KOPT-K1 (cell line): ENCODE results near the gene LCE2C.
"Not testable (repeated sequence)": the region's sequence is repeated elsewhere in the genome, so short reads cannot be mapped to it uniquely, and the experiment has no call there.

ENCODE experiments used
- H3K27ac ChIP-seq: fragments of 200-600 bp; sonication (generic); 2 replicates; pipeline ENCODE4 v1.5.1; 2016; ENCODE audit warnings: antibody characterized with exemption, mild to moderate bottlenecking, low read depth, low read length; ENCODE audit not compliant: poor library complexity, severe bottlenecking
- H3K36me3 ChIP-seq: fragments of 200-600 bp; sonication (generic); 2 replicates; pipeline ENCODE4 v1.5.1; 2017; ENCODE audit warnings: antibody characterized with exemption, mild to moderate bottlenecking, low read length, moderate library complexity; ENCODE audit not compliant: insufficient read depth
- H3K9me3 ChIP-seq: fragments of 200-600 bp; sonication (generic); 2 replicates; pipeline ENCODE4 v1.5.1; 2017; ENCODE audit warnings: antibody characterized with exemption, low read length, mild to moderate bottlenecking; ENCODE audit not compliant: insufficient read depth, poor library complexity, severe bottlenecking

The LCE2C gene

GRCh38 chr1:152674983-152675382 is at the start of gene LCE2C:
LCE2C (plus strand) TSS chr1:152675279; CDS start chr1:152676016, 737 bp downstream.
- not testable (repeated sequence) for H3K27ac ChIP-seq, H3K36me3 ChIP-seq, H3K9me3 ChIP-seq

GRCh38 chr1:152626744-152627143 is 48.3 kb upstream of the LCE2C start:
- H3K36me3 ChIP-seq: no peaks in the 10 kb centered on the region
- H3K27ac ChIP-seq: no peak overlapping the region
- H3K9me3 ChIP-seq: no peaks in the 10 kb centered on the region

DNA sequence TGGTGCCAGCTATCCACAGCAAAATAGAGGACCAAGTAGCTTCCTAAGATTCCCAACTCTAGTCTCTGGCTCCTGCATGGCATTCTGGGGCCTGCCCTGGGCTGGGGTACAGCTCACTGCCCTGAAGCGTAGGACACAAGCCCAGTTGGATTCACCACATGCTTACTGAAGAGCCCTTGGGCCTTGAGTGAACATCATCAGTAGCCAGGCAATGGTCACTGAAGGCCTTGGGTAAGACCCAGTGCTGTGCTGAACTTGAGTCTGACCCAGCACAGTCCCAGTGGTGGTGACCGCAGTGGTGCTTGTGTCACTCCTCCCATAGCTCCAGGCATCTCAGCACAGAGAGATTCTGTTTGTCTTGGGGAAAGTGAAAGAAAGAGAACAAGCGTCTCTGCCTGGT is 44.5 kb upstream of the LCE2C start:
- Histone ChIP-seq H3K36me3 (no peaks in the 10 kb centered on the region), H3K9me3 (no peaks in the 10 kb centered on the region), H3K27ac (no peak overlapping the region)

DNA sequence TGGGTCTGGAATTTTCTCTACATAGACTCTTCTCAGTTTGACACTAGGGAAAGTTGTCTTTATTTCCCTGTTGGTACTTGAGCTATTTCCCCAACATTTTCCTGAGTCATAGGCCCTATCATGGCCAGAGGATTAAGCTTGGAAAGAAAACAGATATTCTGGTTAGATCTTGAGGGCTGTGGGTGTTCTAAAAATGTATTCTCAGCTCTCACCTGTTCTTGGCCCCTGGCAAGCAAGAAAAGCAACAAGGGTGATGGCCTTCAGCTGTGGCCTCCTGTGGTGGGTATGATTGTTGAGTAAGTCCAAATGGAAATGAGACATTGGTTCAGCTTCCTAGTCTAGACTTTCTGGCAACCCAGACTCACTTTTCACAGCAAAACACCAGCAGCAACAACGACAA is 34.7 kb upstream of the LCE2C start:
- Histone ChIP-seq H3K27ac (no peak overlapping the region), H3K9me3 (no peaks in the 10 kb centered on the region), H3K36me3 (no peaks in the 10 kb centered on the region)

DNA sequence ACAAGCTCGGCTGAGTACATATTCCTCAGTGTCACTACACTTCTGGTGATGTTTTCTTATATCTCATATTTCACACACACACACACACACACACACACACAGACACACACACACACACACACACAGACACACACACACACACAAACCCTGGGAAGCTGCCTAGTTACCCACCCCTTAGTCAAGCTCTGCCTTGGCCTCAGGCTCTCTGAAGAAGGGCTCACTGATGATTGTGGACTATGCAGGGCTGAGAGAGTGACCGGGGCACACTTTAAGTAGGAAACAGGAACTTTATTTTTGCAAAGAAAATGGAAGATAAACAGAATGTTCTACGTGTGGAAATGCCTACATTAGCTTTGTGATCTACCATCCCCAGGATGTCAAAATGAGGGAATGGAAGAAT is 31.1 kb upstream of the LCE2C start:
- Histone ChIP-seq H3K9me3 (no peaks in the 10 kb centered on the region), H3K36me3 (no peaks in the 10 kb centered on the region), H3K27ac (no peak overlapping the region)

- Histone ChIP-seq H3K9me3 (no peaks in the 10 kb centered on the region), H3K27ac (no peak overlapping the region), H3K36me3 (no peaks in the 10 kb centered on the region)
Observed at GRCh38 chr1:152645146-152645545, 29.9 kb upstream of the LCE2C start.

DNA sequence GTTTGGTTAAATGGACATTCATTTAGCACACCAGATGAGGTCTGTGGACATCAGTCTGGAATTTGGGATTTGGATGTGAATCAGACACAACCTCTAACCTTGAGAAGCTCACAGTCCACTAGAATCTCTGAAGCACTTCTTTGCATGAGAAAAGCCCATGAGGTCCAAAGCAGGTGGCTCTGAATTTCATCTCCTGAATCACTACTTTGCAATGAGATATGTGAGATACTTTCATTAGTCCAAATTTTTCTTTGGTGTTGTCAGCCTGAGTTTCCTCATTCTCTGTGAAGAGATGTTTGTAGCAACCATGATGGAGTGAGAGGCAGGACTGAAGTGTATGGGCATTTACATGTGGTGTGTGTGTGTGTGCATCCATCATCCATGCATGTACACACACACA is 28.4 kb upstream of the LCE2C start:
- Histone ChIP-seq H3K36me3 (no peaks in the 10 kb centered on the region), H3K27ac (no peak overlapping the region), H3K9me3 (no peaks in the 10 kb centered on the region)

DNA sequence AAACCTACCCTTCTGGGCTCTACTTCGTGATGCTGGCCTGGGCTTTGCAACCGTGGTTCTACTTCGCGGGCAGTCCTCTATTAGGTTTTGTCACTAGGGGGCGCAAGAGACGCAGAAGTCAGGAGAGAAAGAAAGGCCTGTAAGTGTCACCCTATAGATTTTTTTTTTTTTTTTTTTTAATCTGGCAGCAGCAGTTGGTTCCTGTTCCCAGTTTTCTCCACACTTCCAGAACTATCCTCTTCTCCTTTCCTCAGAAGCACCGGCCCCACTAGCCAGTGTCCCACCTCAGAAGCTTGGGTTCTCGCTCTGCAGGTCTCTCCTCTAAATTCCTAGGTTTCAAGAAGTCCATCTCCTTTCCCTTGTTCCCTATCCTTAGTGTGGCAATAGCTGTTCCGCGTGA is 21.0 kb upstream of the LCE2C start:
- Histone ChIP-seq H3K36me3 (no peaks in the 10 kb centered on the region), H3K9me3 (no peaks in the 10 kb centered on the region), H3K27ac (no peak overlapping the region)

GRCh38 chr1:152656459-152656858 is 18.6 kb upstream of the LCE2C start:
- no peaks in the 10 kb centered on the region for H3K36me3 ChIP-seq
- no peaks in the 10 kb centered on the region for H3K9me3 ChIP-seq
- no peak overlapping the region for H3K27ac ChIP-seq

DNA sequence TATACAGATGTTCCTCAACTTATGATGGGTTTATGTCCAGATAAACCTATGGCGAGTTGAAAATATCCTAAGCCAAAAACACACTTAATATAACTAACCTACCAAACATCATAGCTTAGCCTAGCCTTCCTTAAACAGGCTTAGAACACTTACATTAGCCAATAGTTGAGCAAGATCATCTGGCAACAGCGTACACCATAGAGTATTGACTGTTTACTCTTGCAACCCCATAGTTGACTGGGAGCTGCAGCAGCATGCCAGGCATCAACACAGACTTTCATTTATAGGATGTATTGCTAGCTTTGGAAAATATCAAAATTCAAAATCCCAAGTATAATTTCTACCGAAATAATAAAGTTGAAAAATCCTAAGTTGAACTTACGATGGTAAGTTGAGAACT is 17.4 kb upstream of the LCE2C start:
- Histone ChIP-seq H3K36me3 (no peaks in the 10 kb centered on the region), H3K27ac (no peak overlapping the region), H3K9me3 (no peaks in the 10 kb centered on the region)

DNA sequence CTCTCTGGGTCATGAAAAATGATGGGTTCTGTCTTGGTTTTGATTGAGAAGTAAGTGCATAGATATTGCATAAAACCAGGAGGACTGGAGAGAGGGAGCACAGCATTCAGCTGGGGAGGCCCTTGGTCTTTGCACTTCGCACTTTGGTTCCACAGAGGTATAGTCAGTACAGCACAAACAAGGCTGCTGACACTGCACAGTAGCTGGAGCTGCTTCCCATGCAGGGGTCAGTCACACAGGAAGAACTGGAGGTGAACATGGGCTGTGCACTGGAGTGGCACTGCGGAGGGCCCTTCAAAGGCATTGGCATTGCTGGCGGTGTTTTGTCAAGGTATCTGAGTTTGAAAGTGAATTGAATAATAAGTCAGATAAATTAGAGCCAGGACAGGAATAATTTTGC is 16.4 kb upstream of the LCE2C start:
- H3K9me3 ChIP-seq: no peaks in the 10 kb centered on the region

DNA sequence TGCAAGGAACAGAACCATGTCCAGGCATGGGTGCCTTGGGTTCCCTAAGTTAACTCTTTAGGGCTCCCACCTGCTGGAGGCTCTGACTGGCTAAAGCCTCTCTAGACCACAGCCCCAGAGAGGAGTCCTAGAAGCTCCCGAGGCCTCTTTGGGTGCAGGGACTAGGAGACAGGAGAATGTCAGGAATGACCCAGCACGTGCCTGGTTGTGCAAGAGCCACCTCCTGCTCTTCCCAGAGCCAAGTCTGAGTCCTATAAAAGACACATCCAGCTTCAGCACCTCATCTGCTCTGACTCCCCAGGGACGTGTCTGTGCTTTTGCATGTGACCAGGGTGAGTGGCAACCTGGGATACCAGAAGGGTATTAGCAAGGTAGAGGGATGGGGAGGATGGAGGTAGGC is 12.0 kb upstream of the LCE2C start, which contains the start of gene LCE2D:
TSS of gene LCE2D (plus strand) at position 283 of the 400 bp plus-strand sequence. CDS start 726 bp downstream, outside the sequence.
- H3K36me3 ChIP-seq: no peaks in the 10 kb centered on the region
- no peak within 1 kb of the TSS for H3K27ac ChIP-seq
- no peaks in the 10 kb centered on the region for H3K9me3 ChIP-seq

More for the DNA sequence above, 16.4 kb upstream of the LCE2C start:
- H3K27ac ChIP-seq: no peak overlapping the region
- H3K36me3 ChIP-seq: no peaks in the 10 kb centered on the region

GRCh38 chr1:152666171-152666570 is 8.9 kb upstream of the LCE2C start:
- not testable (repeated sequence) for H3K9me3 ChIP-seq, H3K27ac ChIP-seq, H3K36me3 ChIP-seq

- Histone ChIP-seq H3K9me3 (no peaks in the 10 kb centered on the region), H3K27ac (no peak overlapping the region), H3K36me3 (no peaks in the 10 kb centered on the region)
Observed at GRCh38 chr1:152667648-152668047, 7.4 kb upstream of the LCE2C start.

DNA sequence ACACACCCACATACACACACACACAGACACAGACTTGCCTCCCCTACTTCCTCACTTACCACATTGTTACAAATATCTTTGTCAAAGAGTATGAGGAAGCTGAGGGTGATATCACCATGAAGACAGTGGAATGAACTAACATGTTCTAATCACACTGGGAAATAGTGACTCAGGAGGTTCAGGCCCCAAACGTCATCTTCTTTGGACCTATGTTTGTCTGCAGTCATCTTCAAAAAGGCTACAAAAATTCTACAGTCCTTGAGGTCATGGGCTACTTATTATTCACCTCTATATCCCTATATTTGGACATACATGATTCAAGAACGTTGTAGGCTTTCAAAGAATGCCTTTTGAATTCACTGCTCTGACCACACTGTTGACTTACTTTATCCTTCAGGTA is 2.1 kb upstream of the LCE2C start:
- Histone ChIP-seq H3K36me3 (no peaks in the 10 kb centered on the region), H3K27ac (no peak overlapping the region), H3K9me3 (no peaks in the 10 kb centered on the region)

DNA sequence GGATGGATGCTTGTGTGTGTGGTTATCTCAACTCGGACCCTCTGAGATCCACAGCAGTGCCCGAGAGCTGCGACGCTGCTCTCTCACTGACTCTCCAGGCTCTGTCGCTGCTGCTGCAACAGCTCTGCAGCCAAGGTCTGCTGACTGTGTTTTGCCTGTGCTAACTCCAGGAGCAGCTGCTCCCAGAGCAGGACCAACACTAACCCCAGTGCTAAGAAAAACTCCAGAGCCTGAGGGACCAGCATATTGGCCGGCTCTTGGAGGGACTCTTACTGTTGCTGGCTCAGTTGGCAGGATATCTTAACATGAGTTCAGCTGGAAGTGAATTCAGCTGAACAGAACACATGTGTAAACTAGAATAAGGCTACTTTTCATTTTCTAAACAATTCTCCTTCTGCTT is 4.4 kb downstream of the LCE2C start:
- Histone ChIP-seq H3K27ac (no peak overlapping the region), H3K36me3 (no peaks in the 10 kb centered on the region), H3K9me3 (no peaks in the 10 kb centered on the region)

GRCh38 chr1:152681616-152682015 is 6.5 kb downstream of the LCE2C start:
- H3K9me3 ChIP-seq: no peaks in the 10 kb centered on the region
- H3K27ac ChIP-seq: no peak overlapping the region
- H3K36me3 ChIP-seq: no peaks in the 10 kb centered on the region
